Neuronal stem cell (in vitro differentiated cells): ENCODE data around the gene ATG14.

ENCODE experiments used
- DNase-seq: peaks from one replicate; pipeline ENCODE4 v3.0.0-alpha.2; 2013; ENCODE audit warnings: low spot score
- H2AFZ ChIP-seq: one replicate; pipeline ENCODE4 v1.6.1; 2013; ENCODE audit warnings: mild to moderate bottlenecking, low read length, inconsistent platforms
- H2AK5ac ChIP-seq: 2 replicates; pipeline ENCODE4 v1.6.1; 2013; ENCODE audit warnings: low read depth, mild to moderate bottlenecking, inconsistent platforms, low read length, moderate library complexity, mixed read lengths
- H2BK120ac ChIP-seq: 2 replicates; pipeline ENCODE4 v1.6.1; 2013; ENCODE audit warnings: low read depth, mild to moderate bottlenecking, inconsistent platforms, low read length, moderate library complexity, mixed read lengths
- H2BK12ac ChIP-seq: one replicate; pipeline ENCODE4 v1.6.1; 2013; ENCODE audit warnings: low read length, inconsistent platforms
- H2BK15ac ChIP-seq: 2 replicates; pipeline ENCODE4 v1.6.1; 2013; ENCODE audit warnings: mild to moderate bottlenecking, low read length, inconsistent platforms, mixed read lengths
- H2BK5ac ChIP-seq: one replicate; pipeline ENCODE4 v1.6.1; 2013; ENCODE audit warnings: inconsistent platforms, mild to moderate bottlenecking, low read length, moderate library complexity
- H3K14ac ChIP-seq: one replicate; pipeline ENCODE4 v1.6.1; 2013; ENCODE audit warnings: low read length, inconsistent platforms
- H3K18ac ChIP-seq: 2 replicates; pipeline ENCODE4 v1.6.1; 2013; ENCODE audit warnings: low read length, inconsistent platforms
- H3K23ac ChIP-seq: 2 replicates; pipeline ENCODE4 v1.6.1; 2013; ENCODE audit warnings: low read depth, mild to moderate bottlenecking, mixed read lengths, low read length, inconsistent platforms; ENCODE audit not compliant: poor library complexity
- H3K27ac ChIP-seq: replicated peaks from 3 replicates; pipeline ENCODE4 v1.5.1; 2013; ENCODE audit warnings: low read length, inconsistent platforms
- H3K27me3 ChIP-seq, 3 experiments: 2 replicates each; pipeline ENCODE4 v1.6.1; 2013; ENCODE audit warnings: low read length in 3 of 3, mild to moderate bottlenecking in 2 of 3, inconsistent platforms in 1 of 3, low read depth in 1 of 3, mixed read lengths in 1 of 3, moderate library complexity in 1 of 3; ENCODE audit not compliant: control insufficient read depth in 3 of 3, insufficient read depth in 3 of 3
- H3K36me3 ChIP-seq, 2 donors: replicated peaks in 1 of 2; 2 replicates each; pipeline ENCODE4 v1.6.1; 2013; ENCODE audit warnings: low read length in 2 of 2; ENCODE audit not compliant: control insufficient read depth in 2 of 2, insufficient read depth in 2 of 2
- H3K4ac ChIP-seq: 2 replicates; pipeline ENCODE4 v1.6.1; 2013; ENCODE audit warnings: inconsistent platforms, mild to moderate bottlenecking, low read length, moderate library complexity
- H3K4me1 ChIP-seq, 2 donors: 1 replicate in 1 of 2; 2 replicates in 1 of 2; pipeline ENCODE4 v1.6.1; 2013; ENCODE audit warnings: low read length in 2 of 2, low read depth in 1 of 2; ENCODE audit not compliant: control insufficient read depth in 2 of 2, insufficient read depth in 1 of 2
- H3K4me2 ChIP-seq: one replicate; pipeline ENCODE4 v1.6.1; 2013; ENCODE audit warnings: mild to moderate bottlenecking, low read length, inconsistent platforms; ENCODE audit not compliant: insufficient read depth, poor library complexity, severe bottlenecking
- H3K4me3 ChIP-seq, 2 donors: 2 replicates each; pipeline ENCODE4 v1.5.1; 2013; ENCODE audit warnings: low read length in 2 of 2, mild to moderate bottlenecking in 2 of 2, inconsistent platforms in 1 of 2, moderate library complexity in 1 of 2
- H3K79me1 ChIP-seq: one replicate; pipeline ENCODE4 v1.6.1; 2013; ENCODE audit warnings: low read depth, mild to moderate bottlenecking, inconsistent platforms, low read length, moderate library complexity
- H3K9ac ChIP-seq: one replicate; pipeline ENCODE4 v1.6.1; 2013; ENCODE audit warnings: mild to moderate bottlenecking, low read depth, low read length, inconsistent platforms; ENCODE audit not compliant: poor library complexity
- H3K9me3 ChIP-seq, 2 donors: replicated peaks in 1 of 2; 2 replicates each; pipeline versions ENCODE3 to v1.6.1; 2013; ENCODE audit warnings: low read length in 2 of 2, mild to moderate bottlenecking in 2 of 2, inconsistent platforms in 1 of 2, low read depth in 1 of 2, mixed read lengths in 1 of 2, moderate library complexity in 1 of 2; ENCODE audit not compliant: control insufficient read depth in 2 of 2, insufficient read depth in 1 of 2
- H4K8ac ChIP-seq: one replicate; pipeline ENCODE4 v1.6.1; 2013; ENCODE audit warnings: low read depth, mild to moderate bottlenecking, inconsistent platforms, low read length, moderate library complexity
- H4K91ac ChIP-seq: one replicate; pipeline ENCODE4 v1.6.1; 2013; ENCODE audit warnings: low read length, low read depth, mild to moderate bottlenecking, inconsistent platforms; ENCODE audit not compliant: poor library complexity
- WGBS, 2 donors: extraction: QIAGEN DNeasy Blood & Tissue Kit; methylation state at CpG; one replicate each; pipeline ENCODE4 v1.1.7; 2013; ENCODE audit warnings: missing lambda C conversion rate in 2 of 2, mixed read lengths in 1 of 2; ENCODE audit not compliant: insufficient read length in 2 of 2, insufficient replicate concordance in 1 of 2; ENCODE audit errors: extremely low coverage in 2 of 2; 5-methylcytosine and 5-hydroxymethylcytosine counted together

The ATG14 gene

DNA sequence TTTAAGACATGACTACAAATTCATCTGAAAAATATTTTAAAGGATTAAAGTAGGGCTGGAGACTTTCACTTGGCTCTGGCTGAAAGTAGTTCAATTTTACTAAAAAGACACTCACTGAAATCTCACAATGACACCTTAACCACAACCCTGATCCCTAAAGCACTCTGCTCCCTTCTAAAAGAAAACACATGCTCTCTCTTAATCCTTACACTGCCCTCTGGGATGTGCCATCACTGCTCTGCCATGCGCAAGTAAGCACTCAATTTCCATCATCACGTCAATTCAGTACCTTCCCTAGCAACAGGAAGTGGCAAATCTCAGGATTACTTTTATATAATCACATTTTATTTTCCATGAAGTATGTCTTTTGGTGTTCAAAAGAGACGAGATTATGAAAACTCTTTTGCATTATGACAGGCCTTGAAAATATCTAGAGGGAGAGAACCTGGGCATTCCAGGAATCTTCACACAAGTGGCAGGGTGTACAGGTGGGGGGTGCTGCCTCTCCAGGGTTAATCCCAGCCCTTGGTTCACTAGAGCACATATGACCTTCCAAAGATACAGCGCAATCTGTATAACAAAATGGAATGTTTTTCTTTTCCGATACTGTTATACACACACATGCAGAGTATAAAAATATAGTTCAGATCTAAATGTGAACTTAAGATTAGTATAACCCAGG is 7.3 kb downstream of the ATG14 start:
- Histone ChIP-seq H3K4me2 (no peak overlapping the region), H3K27ac (no peak overlapping the region), H2BK5ac (no peak overlapping the region), H4K91ac (no peak overlapping the region), H2AK5ac (no peak overlapping the region), H3K4me3 (no peak overlapping the region), H3K9ac (no peak overlapping the region), H3K18ac (no peak overlapping the region), H3K9me3 (no peaks in the 10 kb centered on the region), H3K36me3 (peaks cover 0 to 6% of the 10 kb centered on the region in 2 donors), H3K14ac (no peak overlapping the region), H3K4ac (no peak overlapping the region), H3K27me3 (no peaks in the 10 kb centered on the region), H2BK120ac (no peak overlapping the region), H3K79me1 (peaks cover 8% of the 10 kb centered on the region), H3K23ac (no peak overlapping the region), H4K8ac (no peak overlapping the region), H2BK12ac (no peak overlapping the region), H2BK15ac (no peak overlapping the region), H3K4me1 (no peaks in the 10 kb centered on the region), H2AFZ (no peak overlapping the region)
- no peak for DNase-seq
- WGBS, 2 donors: no CpG with 5 or more reads among the region's 5 CpGs

DNA sequence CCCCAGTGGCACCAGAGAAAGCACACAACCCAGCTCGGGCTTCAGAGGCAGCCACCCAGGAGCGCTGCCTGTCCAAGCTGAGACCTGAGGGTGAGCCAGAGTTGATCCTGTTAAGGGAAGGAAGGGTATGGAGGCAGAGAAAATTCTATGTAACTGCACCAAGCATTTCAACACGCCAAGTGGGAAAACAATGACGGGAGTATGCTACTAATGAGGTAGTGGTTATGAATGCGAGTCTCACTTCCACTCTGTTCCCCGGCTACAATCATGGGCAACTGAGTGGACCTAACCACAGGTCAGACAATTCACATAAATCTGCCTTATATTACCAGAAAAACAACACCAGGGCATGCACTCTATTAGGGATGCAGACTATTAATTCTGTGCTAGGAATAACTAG is 9.9 kb downstream of the ATG14 start:
- no peak overlapping the region for H3K23ac ChIP-seq
- H3K4me2 ChIP-seq: no peak overlapping the region
- no CpG with 5 or more reads among the region's 6 CpGs for WGBS, 2 donors
- H3K27me3 ChIP-seq: no peaks in the 10 kb centered on the region
- H3K36me3 ChIP-seq: no peaks in the 10 kb centered on the region
- H3K9me3 ChIP-seq: no peaks in the 10 kb centered on the region
- no peak overlapping the region for H2AK5ac ChIP-seq
- H3K18ac ChIP-seq: no peak overlapping the region
- no peak overlapping the region for H3K14ac ChIP-seq
- no peak overlapping the region for H2AFZ ChIP-seq
- H3K4ac ChIP-seq: no peak overlapping the region
- no peak overlapping the region for H2BK5ac ChIP-seq
- H3K4me3 ChIP-seq: no peak overlapping the region
- no peaks in the 10 kb centered on the region for H3K4me1 ChIP-seq
- peaks cover 7% of the 10 kb centered on the region for H3K79me1 ChIP-seq
- no peak overlapping the region for H2BK15ac ChIP-seq
- no peak overlapping the region for H4K8ac ChIP-seq
- no peak overlapping the region for H3K9ac ChIP-seq
- DNase-seq: no peak
- no peak overlapping the region for H2BK12ac ChIP-seq
- H3K27ac ChIP-seq: no peak overlapping the region
- no peak overlapping the region for H4K91ac ChIP-seq
- H2BK120ac ChIP-seq: no peak overlapping the region

DNA sequence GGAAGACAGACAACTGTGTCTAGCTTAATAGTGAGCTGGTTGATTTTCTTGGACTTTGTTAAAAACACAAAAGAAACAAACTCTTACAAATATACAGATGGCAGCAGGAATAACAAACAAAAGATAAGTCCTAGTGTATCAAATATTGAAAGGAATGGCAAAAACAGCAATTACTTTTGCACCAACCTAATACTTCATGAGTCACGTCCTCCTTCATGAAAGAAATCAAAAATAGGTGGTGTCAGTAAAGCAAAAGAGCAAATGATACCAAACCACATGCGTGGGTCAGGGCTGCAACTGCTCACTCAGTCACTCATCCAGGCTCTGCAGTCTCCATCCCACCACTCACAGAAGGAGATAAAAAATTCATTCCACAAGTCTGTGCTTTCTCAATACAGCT is 11.8 kb downstream of the ATG14 start:
- H2BK5ac ChIP-seq: no peak overlapping the region
- H2AFZ ChIP-seq: no peak overlapping the region
- WGBS, 2 donors: no CpG with 5 or more reads among the region's 2 CpGs
- DNase-seq: no peak
- H3K27ac ChIP-seq: no peak overlapping the region
- no peak overlapping the region for H3K14ac ChIP-seq
- H2AK5ac ChIP-seq: no peak overlapping the region
- H3K79me1 ChIP-seq: peaks cover 7% of the 10 kb centered on the region
- H3K18ac ChIP-seq: no peak overlapping the region
- no peak overlapping the region for H2BK15ac ChIP-seq
- no peak overlapping the region for H3K4me2 ChIP-seq
- H3K23ac ChIP-seq: no peak overlapping the region
- H3K4me3 ChIP-seq: no peak overlapping the region
- H3K36me3 ChIP-seq: peaks cover 0 to 10% of the 10 kb centered on the region in 2 donors
- no peak overlapping the region for H2BK120ac ChIP-seq
- no peak overlapping the region for H3K9ac ChIP-seq
- H4K91ac ChIP-seq: no peak overlapping the region
- no peaks in the 10 kb centered on the region for H3K4me1 ChIP-seq
- H3K27me3 ChIP-seq: no peaks in the 10 kb centered on the region
- H2BK12ac ChIP-seq: no peak overlapping the region
- H3K4ac ChIP-seq: no peak overlapping the region
- H4K8ac ChIP-seq: no peak overlapping the region
- no peaks in the 10 kb centered on the region for H3K9me3 ChIP-seq

DNA sequence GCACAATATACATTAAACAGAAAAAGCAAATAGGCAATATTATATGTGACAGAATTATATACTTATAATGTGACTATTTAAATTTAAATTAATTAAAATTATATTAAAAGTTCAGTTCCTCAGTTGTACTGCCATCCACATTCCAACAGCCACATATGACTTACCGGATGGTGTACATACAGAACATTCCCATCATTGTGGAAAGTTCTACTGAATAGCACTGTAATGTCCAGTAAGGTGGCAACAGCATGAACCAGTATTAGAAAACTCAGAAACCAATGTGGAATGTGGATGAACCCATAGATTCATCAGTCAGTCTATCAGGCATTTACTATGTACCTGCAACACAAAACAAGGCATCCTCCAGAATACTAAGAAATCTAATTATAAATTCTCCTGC is 12.4 kb downstream of the ATG14 start:
- no CpG with 5 or more reads among the region's 1 CpG for WGBS, 2 donors
- H3K27ac ChIP-seq: no peak overlapping the region
- DNase-seq: no peak

More for the DNA sequence above, 12.4 kb downstream of the ATG14 start:
- H2BK12ac ChIP-seq: no peak overlapping the region
- no peak overlapping the region for H2AFZ ChIP-seq
- no peak overlapping the region for H2BK120ac ChIP-seq
- H3K4me2 ChIP-seq: no peak overlapping the region
- peaks cover 0 to 15% of the 10 kb centered on the region in 2 donors for H3K36me3 ChIP-seq
- H3K79me1 ChIP-seq: peaks cover 7% of the 10 kb centered on the region
- H3K4me1 ChIP-seq: no peaks in the 10 kb centered on the region
- H2BK15ac ChIP-seq: no peak overlapping the region
- no peak overlapping the region for H3K14ac ChIP-seq
- H3K18ac ChIP-seq: no peak overlapping the region
- H3K27me3 ChIP-seq: no peaks in the 10 kb centered on the region
- no peaks in the 10 kb centered on the region for H3K9me3 ChIP-seq
- H4K8ac ChIP-seq: no peak overlapping the region
- no peak overlapping the region for H3K4me3 ChIP-seq
- no peak overlapping the region for H3K23ac ChIP-seq
- H2BK5ac ChIP-seq: no peak overlapping the region
- H2AK5ac ChIP-seq: no peak overlapping the region
- no peak overlapping the region for H4K91ac ChIP-seq
- H3K9ac ChIP-seq: no peak overlapping the region
- H3K4ac ChIP-seq: no peak overlapping the region
